GM18507 (cell line): ENCODE measurements around the gene TECPR2.

Experiments used
- DNase-seq: peaks from one replicate; pipeline ENCODE4 v3.0.0; 2011; ENCODE audit warnings: low read depth; ENCODE audit not compliant: insufficient read length; ENCODE audit errors: extremely low spot score
- FAIRE-seq: peaks from 2 replicates; lab custom pipeline; 2011; peaks lifted over from hg19 to GRCh38; lab: Jason Lieb, UNC

TECPR2 gene

GRCh38 chr14:102487204-102487577 is 124.5 kb downstream of the TECPR2 start:
- DNase-seq = no peak
- FAIRE-seq = no peak

- FAIRE-seq (no peak), DNase-seq (no peak)
These were observed 127.7 kb downstream of the TECPR2 start for GRCh38 chr14:102490456-102490855.

DNA sequence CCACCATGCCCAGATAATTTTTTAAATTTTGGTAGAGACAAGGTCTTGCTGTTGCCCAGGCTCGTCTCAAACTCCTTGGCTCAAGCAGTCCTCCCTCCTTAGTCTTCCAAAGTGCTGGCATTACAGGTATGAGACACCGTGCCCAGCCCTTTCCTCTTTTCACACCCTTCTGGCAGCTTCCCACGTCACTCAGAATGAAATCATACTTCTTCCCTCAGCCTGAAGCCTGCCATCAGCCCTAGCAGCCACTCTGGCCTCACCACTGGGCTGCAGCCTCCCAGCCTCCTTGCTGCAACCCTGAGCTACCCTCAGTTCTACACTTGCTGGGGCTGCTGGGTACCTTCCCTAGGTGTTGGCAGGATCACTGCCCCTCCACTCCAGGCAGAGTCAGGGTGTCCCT is 128.6 kb downstream of the TECPR2 start:
- DNase-seq (no peak), FAIRE-seq (no peak)

DNA sequence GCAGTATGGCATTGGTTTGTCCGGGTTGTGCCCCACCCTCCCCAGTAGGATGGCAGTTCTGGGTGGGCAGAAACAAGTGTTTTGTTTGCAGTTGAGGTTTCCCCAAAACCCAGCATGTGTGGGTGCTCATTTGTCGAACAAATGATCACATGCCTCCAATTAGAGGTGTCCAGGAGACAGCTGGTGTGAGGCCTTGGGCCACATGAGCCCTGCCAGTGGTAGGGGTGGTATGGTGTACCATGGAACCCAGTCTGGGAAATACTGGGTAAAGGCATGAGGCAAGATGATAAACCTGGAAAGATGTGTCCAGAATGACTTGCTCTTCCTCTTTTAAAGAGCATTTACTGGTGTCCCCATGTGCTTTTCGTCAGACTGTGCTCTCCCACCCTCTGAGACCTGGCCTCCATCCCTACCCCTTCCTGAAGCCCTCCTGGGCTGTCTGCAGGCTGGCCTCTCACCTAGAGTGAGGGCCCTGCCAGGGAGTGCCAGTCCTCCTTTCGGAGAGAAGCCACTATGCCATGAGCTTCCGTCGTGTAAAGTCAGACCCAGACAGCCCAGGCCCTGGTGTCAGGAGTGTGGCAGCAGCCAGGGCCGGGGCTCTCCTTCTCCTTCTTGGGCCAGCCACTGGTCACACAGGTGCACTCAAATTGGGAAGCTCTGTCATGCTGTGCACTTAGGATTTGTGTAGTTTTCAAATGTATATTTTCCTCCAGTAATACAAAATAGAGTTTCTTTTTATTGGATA is 129.2 kb downstream of the TECPR2 start:
- FAIRE-seq (no peak), DNase-seq (no peak)

- FAIRE-seq = no peak
- no peak for DNase-seq
These were observed 129.8 kb downstream of the TECPR2 start for GRCh38 chr14:102492531-102492910.

DNA sequence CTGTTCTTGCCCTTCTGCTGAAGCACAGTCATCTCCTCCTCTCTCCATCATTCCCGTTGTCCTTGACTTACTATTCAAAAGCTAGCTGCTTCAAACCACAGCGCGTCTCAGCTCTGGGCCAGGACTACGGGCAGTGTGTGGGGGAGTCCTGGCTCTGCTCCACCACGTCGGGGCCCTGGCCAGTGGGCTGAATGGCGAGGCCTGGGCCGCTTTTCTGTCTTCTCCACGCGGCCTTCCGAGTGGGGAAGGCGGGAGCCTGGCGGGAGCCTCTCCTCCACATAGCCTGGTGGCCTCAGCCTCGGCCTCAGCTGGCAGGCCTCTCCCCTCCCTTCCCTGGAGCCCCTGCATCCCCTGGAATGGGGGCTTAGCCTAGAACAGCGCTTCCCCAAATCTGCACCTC is 130.4 kb downstream of the TECPR2 start:
- DNase-seq (no peak), FAIRE-seq (no peak)

GRCh38 chr14:102493585-102493984 is 130.8 kb downstream of the TECPR2 start:
- FAIRE-seq (no peak), DNase-seq (no peak)

DNA sequence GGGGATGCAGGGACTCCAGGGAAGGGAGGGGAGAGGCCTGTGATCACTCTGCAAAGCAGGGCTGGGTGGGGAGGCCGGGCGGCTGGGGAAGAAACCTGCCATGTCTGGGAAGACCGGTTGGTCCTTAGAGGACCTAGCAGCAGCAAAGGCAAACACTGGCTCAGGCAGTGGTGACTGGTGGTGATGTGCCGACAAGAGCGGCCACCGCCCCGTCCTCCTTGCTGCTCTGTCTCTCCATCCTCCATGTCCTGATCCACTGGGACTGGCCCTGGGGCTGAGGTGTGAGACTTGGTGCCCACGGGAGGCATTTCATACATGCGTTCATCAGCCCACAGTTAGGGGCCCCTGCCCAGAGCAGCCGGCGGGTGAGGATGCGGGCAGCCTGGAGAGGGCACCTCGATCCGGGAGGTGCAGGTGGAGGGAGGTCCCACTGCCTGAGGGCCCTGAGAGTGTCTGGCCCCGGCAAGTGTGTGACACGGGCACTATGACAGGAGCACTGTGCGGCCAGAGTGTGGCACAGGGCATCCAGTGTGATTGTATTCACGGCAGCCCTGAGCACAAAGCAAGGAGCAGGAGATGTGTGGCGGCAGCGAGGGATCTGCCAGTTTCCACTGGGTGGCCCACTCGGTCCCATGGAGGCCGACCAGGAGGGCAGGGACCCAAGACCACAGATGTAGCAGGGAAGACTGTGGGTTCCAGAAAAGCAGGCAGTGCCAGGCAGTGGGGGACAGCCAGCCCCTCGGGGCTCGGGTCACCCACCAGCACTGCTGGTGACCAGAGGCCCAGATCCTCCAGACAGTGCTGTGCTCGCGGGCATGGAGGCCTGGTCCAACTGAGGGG is 133.0 kb downstream of the TECPR2 start:
- DNase-seq = no peak
- FAIRE-seq = no peak

DNA sequence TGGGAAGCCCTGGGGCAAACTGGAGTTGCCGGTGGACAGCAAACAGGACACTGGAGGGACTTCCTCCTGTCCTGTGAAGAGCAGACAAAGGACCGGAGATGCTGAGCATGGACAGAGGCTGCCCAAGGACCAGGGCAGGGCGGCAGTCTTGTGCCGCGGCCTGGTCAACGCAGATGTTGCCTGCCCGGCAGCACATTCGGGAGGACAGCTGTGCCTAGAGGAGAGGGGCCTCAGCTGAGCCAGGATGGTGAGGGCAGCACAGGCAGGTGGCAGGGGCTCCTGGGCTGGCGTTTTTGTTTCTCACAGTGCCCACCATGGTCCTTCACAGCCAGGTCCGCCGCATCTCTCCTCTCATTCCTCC is 133.6 kb downstream of the TECPR2 start:
- DNase-seq = no peak
- FAIRE-seq = no peak

DNA sequence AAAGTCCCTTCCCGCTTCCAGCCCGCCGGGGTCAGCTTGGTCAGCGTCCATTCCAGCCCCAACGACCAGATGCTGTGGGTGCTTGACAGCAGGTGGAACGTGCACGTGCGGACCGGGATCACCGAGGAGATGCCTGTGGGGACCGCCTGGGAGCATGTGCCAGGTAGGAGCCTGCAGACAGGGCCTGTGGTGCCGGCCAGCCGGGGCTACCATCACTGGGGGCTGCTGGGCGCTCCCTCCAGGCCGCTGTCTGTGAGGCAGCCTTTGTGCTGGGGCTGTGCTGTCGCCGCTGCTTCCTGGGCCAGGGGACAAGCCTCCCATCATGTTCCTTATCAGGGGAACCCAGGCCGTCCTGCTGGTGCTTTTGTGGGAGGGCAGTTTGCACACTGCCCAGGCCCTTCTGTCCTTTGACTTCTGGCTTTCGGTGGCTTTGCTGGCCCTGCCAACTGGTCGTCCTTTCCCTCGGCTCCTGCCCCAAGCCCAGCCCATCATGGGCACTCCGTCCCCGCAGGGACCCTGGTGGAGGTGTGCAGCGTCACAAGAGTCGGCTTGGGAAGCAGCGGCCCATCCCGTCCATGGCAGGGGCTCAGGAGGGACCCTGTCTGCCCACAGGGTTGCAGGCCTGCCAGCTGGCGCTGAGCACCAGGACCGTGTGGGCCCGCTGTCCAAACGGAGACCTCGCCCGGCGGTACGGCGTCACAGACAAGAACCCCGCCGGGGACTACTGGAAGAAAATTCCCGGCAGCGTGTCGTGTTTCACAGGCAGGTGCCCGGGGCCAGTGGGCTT is 134.4 kb downstream of the TECPR2 start:
- FAIRE-seq (no peak), DNase-seq (no peak)

DNA sequence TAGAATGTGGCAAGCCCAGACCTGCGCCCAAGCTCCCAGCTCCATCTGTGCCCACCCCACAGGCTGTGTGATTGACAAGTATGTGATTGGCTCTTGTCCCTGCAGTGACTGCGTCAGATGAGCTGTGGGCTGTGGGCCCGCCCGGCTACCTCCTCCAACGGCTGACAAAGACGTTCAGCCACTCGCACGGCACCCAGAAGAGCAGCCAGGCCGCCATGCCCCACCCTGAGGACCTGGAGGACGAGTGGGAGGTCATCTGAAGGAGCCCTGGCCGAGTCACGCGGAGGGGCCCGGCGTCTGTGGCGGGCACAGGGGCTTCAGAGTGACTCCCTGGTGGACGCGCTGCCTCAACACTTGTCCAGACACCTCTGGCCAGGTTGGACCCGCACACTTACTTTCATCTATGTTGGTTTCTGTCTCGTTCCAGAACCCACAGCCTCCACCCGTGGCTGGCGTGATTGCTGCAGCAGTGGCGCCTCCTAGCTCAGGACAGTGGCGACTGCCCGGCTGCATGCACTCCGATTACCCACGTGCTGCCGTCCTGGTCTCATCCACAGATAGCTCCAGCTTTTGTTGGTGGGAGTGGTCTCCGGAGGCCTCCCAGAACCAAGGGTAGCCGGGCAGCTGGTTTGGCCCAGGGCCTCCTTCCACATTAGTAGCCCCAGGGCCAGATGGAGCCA is 135.4 kb downstream of the TECPR2 start:
- FAIRE-seq (no peak), DNase-seq (no peak)

DNA sequence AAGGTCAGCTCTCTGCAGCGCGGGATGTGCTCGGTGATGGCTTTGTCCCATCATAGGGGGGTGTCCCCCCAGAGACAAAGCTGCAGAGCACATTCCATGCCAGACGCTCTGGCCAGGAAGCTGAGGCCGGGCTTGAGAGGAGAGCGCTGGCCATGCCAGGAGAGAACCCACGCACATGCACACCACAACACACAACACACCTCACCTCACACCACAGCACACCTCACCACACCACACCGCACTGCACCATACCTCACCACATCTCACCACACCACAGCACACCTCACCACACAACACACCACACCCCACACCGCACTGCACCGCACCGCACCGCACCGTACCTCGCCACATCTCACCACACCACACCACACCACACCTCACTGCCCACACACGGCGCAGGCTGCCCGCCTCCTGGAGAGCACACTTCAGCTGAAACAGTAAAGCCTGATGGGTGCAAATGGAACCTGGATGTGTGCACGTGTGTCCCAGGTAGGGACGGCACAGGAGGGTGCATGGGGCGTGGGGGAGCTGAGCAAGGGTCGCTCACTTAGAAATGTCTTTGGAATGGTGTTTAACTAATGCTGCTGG is 136.0 kb downstream of the TECPR2 start:
- DNase-seq = no peak
- no peak for FAIRE-seq

- no peak for DNase-seq
- no peak for FAIRE-seq
These were observed 136.8 kb downstream of the TECPR2 start for GRCh38 chr14:102499401-102500157.

DNA sequence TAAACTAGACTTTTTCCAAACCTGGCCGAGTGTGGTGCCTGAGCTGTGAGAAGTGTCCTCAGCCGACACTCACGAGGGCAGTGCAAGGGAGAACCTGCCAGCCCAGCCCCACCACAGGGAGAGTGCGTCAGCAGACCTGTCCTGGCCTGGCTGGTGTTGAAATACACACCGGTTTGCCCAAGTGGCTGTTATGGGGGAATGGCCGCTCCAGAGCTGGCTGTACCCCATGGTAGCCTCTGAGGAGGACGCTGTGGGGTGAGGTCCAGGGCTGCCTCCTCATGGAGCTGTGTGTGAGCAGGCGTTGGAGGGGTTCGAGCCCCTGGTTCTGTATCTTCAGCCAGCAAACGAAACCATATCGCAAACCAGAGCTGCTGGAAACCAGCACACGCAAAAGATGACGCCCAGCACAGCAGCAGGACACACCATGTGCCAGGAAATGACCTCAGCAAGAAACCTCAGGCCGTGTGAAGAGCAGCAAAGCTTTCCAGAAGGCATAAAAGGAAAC is 137.5 kb downstream of the TECPR2 start:
- DNase-seq (no peak), FAIRE-seq (no peak)

- DNase-seq (no peak), FAIRE-seq (no peak)
These were observed 138.0 kb downstream of the TECPR2 start for GRCh38 chr14:102500713-102501112.

DNA sequence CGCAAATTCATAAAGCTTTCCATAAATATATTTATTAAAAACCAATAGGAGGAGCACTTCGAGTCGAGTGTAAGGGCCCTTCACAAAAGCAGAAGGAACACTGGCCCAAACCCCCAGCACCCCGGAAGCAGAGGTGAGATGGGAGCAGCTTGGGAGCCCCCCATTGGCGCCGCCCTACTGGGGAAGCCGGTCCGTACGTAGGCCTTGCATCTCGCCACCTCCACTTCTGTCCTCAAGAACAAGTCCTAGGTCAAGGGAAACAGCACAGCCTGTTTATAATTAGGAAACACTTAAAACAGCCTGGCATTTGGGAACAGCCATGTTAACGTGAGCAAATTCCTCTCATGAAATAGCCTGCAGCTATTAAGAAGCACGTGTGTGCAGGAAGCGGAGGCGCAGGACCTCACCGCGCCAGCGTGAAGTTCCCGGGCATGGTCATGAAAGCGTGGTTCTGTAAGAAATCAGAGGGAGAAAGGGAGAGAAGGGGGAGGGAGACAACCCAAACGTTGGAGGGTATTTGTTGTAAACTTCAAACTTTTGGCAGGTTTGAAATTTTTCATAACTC is 139.1 kb downstream of the TECPR2 start:
- no peak for FAIRE-seq

GRCh38 chr14:102502571-102502970 is 139.8 kb downstream of the TECPR2 start:
- FAIRE-seq (no peak), DNase-seq (no peak)

More for the DNA sequence above, 139.1 kb downstream of the TECPR2 start:
- DNase-seq = no peak

DNA sequence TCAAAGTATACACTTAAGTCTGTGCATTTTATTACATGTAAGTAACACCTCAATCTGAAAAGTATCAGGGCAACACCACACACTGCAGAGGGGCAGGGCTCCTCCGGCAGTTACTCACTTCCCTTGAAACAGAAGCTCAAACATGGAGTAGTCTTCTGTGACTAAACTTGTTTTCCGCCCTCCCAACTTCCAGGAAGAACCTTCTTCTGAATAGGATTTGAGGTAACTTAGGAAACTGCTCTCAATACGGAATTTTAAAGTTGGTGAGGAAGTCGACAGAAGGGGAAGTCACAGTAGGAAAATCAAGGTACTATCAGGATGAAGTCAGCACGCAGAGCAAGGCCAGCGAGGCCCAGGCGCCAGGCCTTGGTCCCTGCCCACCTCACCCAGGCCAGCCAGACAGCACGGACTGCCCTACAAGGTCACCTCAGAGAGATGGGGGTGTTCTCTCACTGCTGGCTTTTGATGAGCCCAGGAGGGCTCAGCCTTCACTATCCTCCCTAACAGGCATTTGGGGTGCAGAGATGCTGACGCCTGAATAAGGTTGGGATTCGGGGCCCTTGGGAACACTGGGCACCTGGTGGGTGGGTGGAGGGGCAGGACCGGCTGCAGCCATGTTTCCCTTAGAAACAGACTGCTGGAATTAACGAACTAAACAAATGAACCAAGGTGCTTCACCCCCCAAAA is 141.0 kb downstream of the TECPR2 start:
- no peak for FAIRE-seq
- DNase-seq = no peak
